ENCODE measurements around the gene NTNG2. TPM values are rescaled to one million over a fixed set of nuclear protein-coding genes. Genes with fewer than 3 reads are reported as not detected.
"Not testable (repeated sequence)": the region's sequence is repeated elsewhere in the genome, so short reads cannot be mapped to it uniquely, and the experiment has no call there.

Gene NTNG2
- total and polyA plus RNA-seq, 12 donors, result 0.37 to 21.6 (median 4.7) TPM

GRCh38 chr9:132126680-132127236 is 35.1 kb upstream of the NTNG2 start:
- no peak overlapping the region for H3K4me3 ChIP-seq
- no peak for DNase-seq
- TF ChIP-seq CTCF (IDR thresholded peaks at IDR 0.05) (no peak), POLR2A (IDR thresholded peaks at IDR 0.05) (no peak)
- H3K9me3 ChIP-seq (replicated peaks in 1 of 3), result no peaks in the 10 kb centered on the region
- H3K4me1 ChIP-seq (replicated peaks in 1 of 2), result no peaks in the 10 kb centered on the region
- H3K36me3 ChIP-seq (replicated peaks in 1 of 2), result no peaks in the 10 kb centered on the region
- intact Hi-C loops (cut with DNase I), result no loop called here
- 59 to 67% (median 65%) methylated on average over 11 to 13 of the region's 13 CpGs for WGBS, 4 donors
- no peak overlapping the region for H3K27ac ChIP-seq
- peaks cover 33% of the 10 kb centered on the region for H3K27me3 ChIP-seq

GRCh38 chr9:132127888-132128534 is 33.8 kb upstream of the NTNG2 start:
- no peak for DNase-seq
- Histone ChIP-seq H3K4me1 (replicated peaks in 1 of 2) (no peaks in the 10 kb centered on the region), H3K27me3 (peaks cover 30% of the 10 kb centered on the region), H3K4me3 (no peak overlapping the region), H3K9me3 (replicated peaks in 1 of 3) (no peaks in the 10 kb centered on the region), H3K36me3 (replicated peaks in 1 of 2) (no peaks in the 10 kb centered on the region), H3K27ac (no peak overlapping the region)
- TF ChIP-seq CTCF (IDR thresholded peaks at IDR 0.05) (no peak), POLR2A (IDR thresholded peaks at IDR 0.05) (no peak)
- 66 to 72% (median 68%) methylated on average over 15 of the region's 15 CpGs for WGBS, 4 donors
- intact Hi-C loops (cut with DNase I), result no loop called here

GRCh38 chr9:132129535-132129934 is 32.3 kb upstream of the NTNG2 start:
- TF ChIP-seq POLR2A (IDR thresholded peaks at IDR 0.05) (no peak), CTCF (IDR thresholded peaks at IDR 0.05) (no peak)
- no peak overlapping the region for H3K4me3 ChIP-seq
- H3K4me1 ChIP-seq (replicated peaks in 1 of 2), result no peaks in the 10 kb centered on the region
- no peaks in the 10 kb centered on the region for H3K36me3 ChIP-seq (replicated peaks in 1 of 2)
- H3K9me3 ChIP-seq (replicated peaks in 1 of 3), result no peaks in the 10 kb centered on the region
- intact Hi-C loops (cut with DNase I), result no loop called here
- WGBS, 4 donors, result 73 to 85% (median 78%) methylated on average over 12 of the region's 12 CpGs
- peaks cover 30% of the 10 kb centered on the region for H3K27me3 ChIP-seq
- DNase-seq, result no peak
- H3K27ac ChIP-seq, result no peak overlapping the region

GRCh38 chr9:132134085-132134484 is 27.8 kb upstream of the NTNG2 start:
- H3K4me1 ChIP-seq (replicated peaks in 1 of 2); H3K27ac ChIP-seq; H3K9me3 ChIP-seq (replicated peaks in 1 of 3); DNase-seq; H3K36me3 ChIP-seq (replicated peaks in 1 of 2); intact Hi-C loops (cut with DNase I); H3K4me3 ChIP-seq: not testable (repeated sequence)
- peaks cover 14% of the 10 kb centered on the region for H3K27me3 ChIP-seq
- 68 to 86% (median 68%) methylated on average over 5 of the region's 5 CpGs for WGBS, 4 donors

- intact Hi-C loops (cut with DNase I), result no loop called here
- Histone ChIP-seq H3K4me3 (no peak overlapping the region), H3K36me3 (replicated peaks in 1 of 2) (no peaks in the 10 kb centered on the region), H3K27ac (no peak overlapping the region), H3K4me1 (replicated peaks in 1 of 2) (no peaks in the 10 kb centered on the region), H3K9me3 (replicated peaks in 1 of 3) (no peaks in the 10 kb centered on the region), H3K27me3 (peaks cover 15% of the 10 kb centered on the region)
- DNase-seq, result no peak
- no peak for TF ChIP-seq POLR2A (IDR thresholded peaks at IDR 0.05)
- no peak for TF ChIP-seq CTCF (IDR thresholded peaks at IDR 0.05)
- 83 to 90% (median 86%) methylated on average over 5 of the region's 5 CpGs for WGBS, 4 donors
Measured at GRCh38 chr9:132135456-132135855, 26.4 kb upstream of the NTNG2 start.

All from adrenal gland (tissue), 12 donors.